Measurements from ENCODE around the gene PROM2.

Gene PROM2

GRCh38 chr2:95308426-95308990 lies 34.3 kb downstream of the PROM2 start:
- no peak for DNase-seq

- no peak for DNase-seq
Observed at GRCh38 chr2:95309599-95309998, 35.4 kb downstream of the PROM2 start.

GRCh38 chr2:95310216-95310615 lies 36.0 kb downstream of the PROM2 start:
- DNase-seq: no peak

- DNase-seq: no peak
Observed at GRCh38 chr2:95310651-95311050, 36.4 kb downstream of the PROM2 start.

- no peak for DNase-seq
Observed at GRCh38 chr2:95311815-95312542, 37.7 kb downstream of the PROM2 start.

- DNase-seq: no peak
Observed at GRCh38 chr2:95312543-95313201, 38.4 kb downstream of the PROM2 start.

GRCh38 chr2:95313296-95314131 lies 39.3 kb downstream of the PROM2 start:
- DNase-seq: no peak

- DNase-seq: no peak
Observed at GRCh38 chr2:95314598-95314963, 40.3 kb downstream of the PROM2 start.

GRCh38 chr2:95314964-95315611 lies 40.8 kb downstream of the PROM2 start:
- DNase-seq: no peak

GRCh38 chr2:95315801-95316411 lies 41.7 kb downstream of the PROM2 start:
- no peak for DNase-seq

GRCh38 chr2:95316466-95317122 lies 42.3 kb downstream of the PROM2 start:
- DNase-seq: no peak

- no peak for DNase-seq
Observed at GRCh38 chr2:95317123-95317500, 42.9 kb downstream of the PROM2 start.

GRCh38 chr2:95317665-95318425 lies 43.6 kb downstream of the PROM2 start:
- DNase-seq: no peak

- DNase-seq: no peak
Observed at GRCh38 chr2:95318431-95319220, 44.4 kb downstream of the PROM2 start.

- DNase-seq: no peak
Observed at GRCh38 chr2:95319481-95320343, 45.5 kb downstream of the PROM2 start.

GRCh38 chr2:95320344-95320712 lies 46.1 kb downstream of the PROM2 start:
- DNase-seq: no peak

- no peak for DNase-seq
Observed at GRCh38 chr2:95320986-95321767, 46.9 kb downstream of the PROM2 start.

GRCh38 chr2:95323347-95324155 lies 49.3 kb downstream of the PROM2 start:
- no peak for DNase-seq
